Astrocyte (in vitro differentiated cells and primary cell): ENCODE data around the gene SHC1. TPM values are rescaled to one million over a fixed set of nuclear protein-coding genes. Genes with fewer than 3 reads are reported as not detected.

Source experiments
- DNase-seq: peaks from one replicate; pipeline ENCODE4 v3.0.0-alpha.2; 2010; ENCODE audit warnings: low read depth
- FAIRE-seq: peaks from 2 replicates; lab custom pipeline; 2011; peaks lifted over from hg19 to GRCh38; lab: Jason Lieb, UNC
- H2AFZ ChIP-seq: 2 replicates; pipeline ENCODE4 v1.6.0; 2012; ENCODE audit warnings: low read depth, low read length, inconsistent platforms
- H3K27ac ChIP-seq: 2 replicates; pipeline ENCODE4 v1.5.1; 2011; ENCODE audit warnings: low read depth, low read length, inconsistent platforms
- H3K27me3 ChIP-seq: 2 replicates; pipeline ENCODE4 v1.6.0; 2011; ENCODE audit warnings: low read length, inconsistent platforms; ENCODE audit not compliant: insufficient read depth
- H3K36me3 ChIP-seq: 2 replicates; pipeline ENCODE4 v1.5.1; 2011; ENCODE audit warnings: low read length, inconsistent platforms; ENCODE audit not compliant: insufficient read depth
- H3K4me1 ChIP-seq: 2 replicates; pipeline ENCODE4 v1.5.1; 2011; ENCODE audit warnings: low read length, inconsistent platforms; ENCODE audit not compliant: insufficient read depth
- H3K4me2 ChIP-seq: 2 replicates; pipeline ENCODE4 v1.6.0; 2012; ENCODE audit warnings: low read length, inconsistent platforms
- H3K4me3 ChIP-seq: 2 replicates; pipeline ENCODE4 v1.5.1; 2011; ENCODE audit warnings: low read depth, mild to moderate bottlenecking, low read length, inconsistent platforms; ENCODE audit not compliant: insufficient read depth
- H3K79me2 ChIP-seq: 2 replicates; pipeline ENCODE4 v1.6.0; 2012; ENCODE audit warnings: mild to moderate bottlenecking, low read length, inconsistent platforms; ENCODE audit not compliant: insufficient read depth
- H3K9ac ChIP-seq: 2 replicates; pipeline ENCODE4 v1.6.0; 2012; ENCODE audit warnings: mild to moderate bottlenecking, low read length, inconsistent platforms
- H3K9me3 ChIP-seq: 2 replicates; pipeline ENCODE4 v1.5.1; 2012; ENCODE audit warnings: low read depth, mild to moderate bottlenecking, low read length, inconsistent platforms; ENCODE audit not compliant: insufficient read depth
- H4K20me1 ChIP-seq: 2 replicates; pipeline ENCODE4 v1.6.0; 2012; ENCODE audit warnings: low read length, inconsistent platforms; ENCODE audit not compliant: insufficient read depth
- H3K27ac Mint-ChIP-seq: one replicate; pipeline ENCODE4 v1.8.0; 2021; ENCODE audit warnings: mild to moderate bottlenecking, mixed read lengths; ENCODE audit not compliant: unreplicated experiment
- H3K27me3 Mint-ChIP-seq: one replicate; pipeline ENCODE4 v1.8.0; 2021; ENCODE audit warnings: low read depth, mixed read lengths; ENCODE audit not compliant: unreplicated experiment
- H3K36me3 Mint-ChIP-seq: one replicate; pipeline ENCODE4 v1.8.0; 2021; ENCODE audit warnings: low read depth, mixed read lengths; ENCODE audit not compliant: unreplicated experiment
- H3K4me1 Mint-ChIP-seq: one replicate; pipeline ENCODE4 v1.8.0; 2021; ENCODE audit warnings: low read depth, mixed read lengths; ENCODE audit not compliant: unreplicated experiment
- H3K4me3 Mint-ChIP-seq: one replicate; pipeline ENCODE4 v1.8.0; 2021; ENCODE audit warnings: mild to moderate bottlenecking, moderate library complexity, mixed read lengths; ENCODE audit not compliant: unreplicated experiment
- H3K9me3 Mint-ChIP-seq: one replicate; pipeline ENCODE4 v1.8.0; 2021; ENCODE audit warnings: mild to moderate bottlenecking, mixed read lengths; ENCODE audit not compliant: unreplicated experiment
- EZH2 ChIP-seq: IDR thresholded peaks from 2 replicates; pipeline ENCODE4 v1.6.1; 2012; ENCODE audit warnings: mild to moderate bottlenecking, low read length, inconsistent platforms; ENCODE audit not compliant: insufficient read depth
- total RNA-seq: library from RNA; stranded (reverse); gene quantifications from 2 replicates; pipeline ENCODE4 v1.2.1, GENCODE V29; 2021
- TF ChIP-seq, protein P1 (sequence below): IDR thresholded peaks from 2 replicates; pipeline ENCODE4 v1.5.1; 2011; ENCODE audit warnings: low read depth, mild to moderate bottlenecking, inconsistent platforms, low read length, moderate library complexity; ENCODE audit not compliant: insufficient read depth

The SHC1 gene
- total RNA-seq, 1 donor from 2014 or later = 397 TPM

DNA sequence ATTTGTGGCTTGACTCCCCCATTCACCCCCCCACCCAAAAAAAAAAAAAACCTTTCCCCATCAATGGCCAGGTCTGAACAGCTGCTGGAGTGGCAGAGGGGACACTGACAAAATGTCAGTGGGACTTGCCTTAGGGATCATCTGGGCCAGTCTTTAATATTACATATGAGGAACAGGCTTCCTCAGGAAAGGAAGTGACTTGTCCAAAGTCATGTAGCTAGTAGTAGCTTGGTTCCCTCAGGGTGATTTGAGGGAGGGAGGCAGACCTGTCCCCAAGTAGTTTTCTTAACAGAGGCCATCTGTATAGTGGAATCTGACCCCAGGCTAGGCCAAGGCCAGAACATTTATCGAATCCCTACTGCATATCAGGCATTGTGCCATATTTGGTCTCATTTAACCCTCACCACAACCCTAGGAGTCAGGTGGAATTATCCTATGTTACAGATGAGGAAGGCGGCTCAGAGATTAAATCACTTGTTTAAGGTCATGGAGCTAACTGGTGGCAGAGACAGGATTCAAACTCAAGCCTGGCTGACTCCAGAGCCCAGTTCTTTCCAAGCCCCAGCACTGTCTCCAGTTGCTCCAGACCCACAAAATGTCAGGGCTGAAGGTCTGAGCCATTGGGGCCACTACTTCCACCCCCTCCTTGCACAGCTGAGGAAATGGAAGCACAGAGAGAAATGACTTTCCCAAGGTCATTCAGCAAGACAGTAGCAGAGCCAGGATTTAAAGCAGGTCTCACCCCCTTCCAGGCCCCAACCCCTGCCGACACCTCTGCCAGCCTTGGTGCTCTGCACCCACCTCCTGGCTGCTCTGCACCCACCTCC lies 42.4 kb upstream of the SHC1 start:
- TF ChIP-seq, protein P1, sequence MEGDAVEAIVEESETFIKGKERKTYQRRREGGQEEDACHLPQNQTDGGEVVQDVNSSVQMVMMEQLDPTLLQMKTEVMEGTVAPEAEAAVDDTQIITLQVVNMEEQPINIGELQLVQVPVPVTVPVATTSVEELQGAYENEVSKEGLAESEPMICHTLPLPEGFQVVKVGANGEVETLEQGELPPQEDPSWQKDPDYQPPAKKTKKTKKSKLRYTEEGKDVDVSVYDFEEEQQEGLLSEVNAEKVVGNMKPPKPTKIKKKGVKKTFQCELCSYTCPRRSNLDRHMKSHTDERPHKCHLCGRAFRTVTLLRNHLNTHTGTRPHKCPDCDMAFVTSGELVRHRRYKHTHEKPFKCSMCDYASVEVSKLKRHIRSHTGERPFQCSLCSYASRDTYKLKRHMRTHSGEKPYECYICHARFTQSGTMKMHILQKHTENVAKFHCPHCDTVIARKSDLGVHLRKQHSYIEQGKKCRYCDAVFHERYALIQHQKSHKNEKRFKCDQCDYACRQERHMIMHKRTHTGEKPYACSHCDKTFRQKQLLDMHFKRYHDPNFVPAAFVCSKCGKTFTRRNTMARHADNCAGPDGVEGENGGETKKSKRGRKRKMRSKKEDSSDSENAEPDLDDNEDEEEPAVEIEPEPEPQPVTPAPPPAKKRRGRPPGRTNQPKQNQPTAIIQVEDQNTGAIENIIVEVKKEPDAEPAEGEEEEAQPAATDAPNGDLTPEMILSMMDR = no peak
- TF ChIP-seq EZH2 = no peak

DNA sequence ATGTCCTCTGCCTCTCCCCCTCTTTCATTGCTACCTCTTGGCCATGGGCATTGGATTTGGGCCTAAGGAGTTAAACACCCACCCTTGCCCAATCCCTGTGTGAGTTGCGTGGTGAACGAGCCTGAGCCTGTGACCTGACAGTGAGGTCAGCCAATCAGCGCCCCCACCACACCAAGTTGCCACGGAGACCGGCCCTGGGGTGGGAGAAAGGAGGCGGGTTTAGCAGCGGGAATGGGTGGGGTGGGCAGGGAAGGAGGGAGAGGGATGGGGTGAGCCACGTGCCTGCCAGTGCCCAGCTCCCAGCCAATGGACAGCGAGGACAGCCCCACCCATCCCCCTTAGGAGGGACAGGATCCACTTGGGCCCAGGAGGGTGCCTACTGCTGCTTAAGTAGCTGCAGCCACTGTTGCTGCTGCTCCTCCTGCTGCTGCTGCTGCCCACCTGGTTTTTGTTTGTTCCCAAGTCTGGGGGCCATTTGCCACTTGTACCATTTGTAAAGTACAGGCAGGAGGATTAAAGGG lies 41.5 kb upstream of the SHC1 start:
- H3K27me3 ChIP-seq = no peaks in the 10 kb centered on the region
- H3K27ac Mint-ChIP-seq = no peak overlapping the region
- H3K4me3 Mint-ChIP-seq = no peak overlapping the region
- peaks cover 54% of the 10 kb centered on the region for H4K20me1 ChIP-seq
- no peak overlapping the region for H3K9ac ChIP-seq
- TF ChIP-seq, protein P1 = no peak
- no peak for TF ChIP-seq EZH2
- peaks cover 20% of the 10 kb centered on the region for H3K79me2 ChIP-seq
- FAIRE-seq = no peak
- no peak overlapping the region for H3K4me2 ChIP-seq
- no peaks in the 10 kb centered on the region for H3K9me3 Mint-ChIP-seq
- no peaks in the 10 kb centered on the region for H3K27me3 Mint-ChIP-seq
- peaks cover 4% of the 10 kb centered on the region for H3K4me1 ChIP-seq
- no peaks in the 10 kb centered on the region for H3K9me3 ChIP-seq
- peaks cover 9% of the 10 kb centered on the region for H3K36me3 Mint-ChIP-seq
- no peak overlapping the region for H2AFZ ChIP-seq
- H3K36me3 ChIP-seq = no peaks in the 10 kb centered on the region
- H3K27ac ChIP-seq = no peak overlapping the region
- no peak overlapping the region for H3K4me3 ChIP-seq
- H3K4me1 Mint-ChIP-seq = peaks cover 7% of the 10 kb centered on the region
- no peak for DNase-seq

More for the DNA sequence above, 42.4 kb upstream of the SHC1 start:
- peaks cover 46% of the 10 kb centered on the region for H4K20me1 ChIP-seq
- no peak overlapping the region for H2AFZ ChIP-seq
- peaks cover 5% of the 10 kb centered on the region for H3K4me1 ChIP-seq
- H3K4me1 Mint-ChIP-seq = peaks cover 10% of the 10 kb centered on the region
- H3K4me3 Mint-ChIP-seq = no peak overlapping the region
- peaks cover 11% of the 10 kb centered on the region for H3K79me2 ChIP-seq
- no peaks in the 10 kb centered on the region for H3K36me3 ChIP-seq
- H3K9me3 ChIP-seq = no peaks in the 10 kb centered on the region
- H3K4me3 ChIP-seq = no peak overlapping the region
- no peak for DNase-seq
- H3K36me3 Mint-ChIP-seq = peaks cover 9% of the 10 kb centered on the region
- no peak overlapping the region for H3K9ac ChIP-seq
- H3K27me3 ChIP-seq = no peaks in the 10 kb centered on the region
- no peaks in the 10 kb centered on the region for H3K27me3 Mint-ChIP-seq
- H3K4me2 ChIP-seq = no peak overlapping the region
- peak overlapping the region; percentile 23 for H3K27ac Mint-ChIP-seq
- H3K9me3 Mint-ChIP-seq = no peaks in the 10 kb centered on the region
- no peak overlapping the region for H3K27ac ChIP-seq
- no peak for FAIRE-seq
